NCI-H1694 (cell line): ENCODE data around the gene ZNF428.
"Not testable (repeated sequence)": the region's sequence is repeated elsewhere in the genome, so short reads cannot be mapped to it uniquely, and the experiment has no call there.

ENCODE experiments used
- DNase-seq: peaks from one replicate; lab custom pipeline; 2025; lab: John Stamatoyannopoulos, UW

The ZNF428 gene

GRCh38 chr19:43639519-43640423 is 20.3 kb upstream of the ZNF428 start, which contains the start of gene CADM4:
Gene CADM4, minus strand, starts transcription at chr19:43639850. Its CDS starts 60 bp downstream, at chr19:43639790.
- DNase-seq, result no peak

DNA sequence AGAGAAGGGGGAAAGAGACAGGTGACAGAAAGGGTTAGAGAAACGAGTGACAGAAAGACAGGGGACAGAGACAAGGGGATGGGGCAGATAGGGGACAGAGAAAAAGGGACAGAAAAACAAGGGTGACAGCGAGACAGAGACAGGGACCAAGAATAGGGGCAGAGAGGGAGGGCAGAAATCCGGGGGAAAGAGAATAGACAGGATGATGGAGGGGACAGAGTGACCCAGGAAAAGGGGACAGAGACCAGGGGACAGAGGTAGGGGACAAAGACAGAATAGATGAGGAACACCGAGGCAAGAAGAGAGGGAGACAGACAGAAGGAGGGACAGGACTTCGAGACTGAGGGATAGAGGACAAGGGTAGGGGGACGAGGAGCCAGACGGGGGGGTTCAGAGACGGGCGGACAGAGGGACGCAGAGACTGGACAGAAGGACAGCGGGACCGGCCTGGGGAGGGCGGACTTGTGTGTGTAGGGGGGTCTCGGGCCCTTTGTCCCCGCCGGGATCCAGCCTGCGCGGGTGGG is 19.6 kb upstream of the ZNF428 start:
- no peak for DNase-seq

DNA sequence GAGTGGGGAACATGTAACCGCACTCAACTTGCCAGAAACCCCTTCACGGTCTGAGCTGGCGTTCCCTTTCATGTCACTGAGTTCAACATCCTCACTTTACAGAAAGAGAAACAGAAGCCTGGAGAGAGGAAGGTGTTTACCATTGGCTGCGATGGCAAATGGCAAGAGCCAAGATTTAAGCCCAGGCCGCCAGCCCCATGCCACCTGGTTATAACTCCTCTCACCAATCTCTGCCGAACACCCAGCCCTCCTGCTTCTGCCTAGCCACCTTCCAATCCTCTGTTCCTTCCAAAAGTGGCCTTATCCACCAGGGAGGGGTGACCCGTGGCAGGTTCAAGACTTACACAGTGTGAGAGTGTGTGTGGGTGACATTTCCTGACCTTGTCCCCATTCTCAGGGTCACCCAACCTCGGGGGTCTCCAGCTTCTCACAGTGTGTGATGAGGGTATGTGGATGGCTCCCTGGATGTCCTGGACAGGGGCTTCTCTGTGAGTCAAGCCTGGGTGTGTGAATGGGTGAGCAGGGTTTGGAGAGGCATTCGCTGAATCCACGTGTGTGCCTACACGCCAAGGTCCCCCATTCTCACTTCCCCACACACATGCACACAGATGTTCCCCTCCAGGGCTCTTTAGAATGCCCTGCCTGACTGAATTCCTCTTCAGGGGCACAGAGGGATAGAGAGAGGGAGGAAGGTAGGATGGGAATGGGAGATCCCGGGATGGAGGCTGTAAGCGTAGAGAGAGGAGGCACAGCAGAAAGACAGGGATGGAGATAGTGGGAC is 19.0 kb upstream of the ZNF428 start:
- DNase-seq, result no peak

- no peak for DNase-seq
These were observed 16.8 kb upstream of the ZNF428 start for GRCh38 chr19:43636121-43636683.

DNA sequence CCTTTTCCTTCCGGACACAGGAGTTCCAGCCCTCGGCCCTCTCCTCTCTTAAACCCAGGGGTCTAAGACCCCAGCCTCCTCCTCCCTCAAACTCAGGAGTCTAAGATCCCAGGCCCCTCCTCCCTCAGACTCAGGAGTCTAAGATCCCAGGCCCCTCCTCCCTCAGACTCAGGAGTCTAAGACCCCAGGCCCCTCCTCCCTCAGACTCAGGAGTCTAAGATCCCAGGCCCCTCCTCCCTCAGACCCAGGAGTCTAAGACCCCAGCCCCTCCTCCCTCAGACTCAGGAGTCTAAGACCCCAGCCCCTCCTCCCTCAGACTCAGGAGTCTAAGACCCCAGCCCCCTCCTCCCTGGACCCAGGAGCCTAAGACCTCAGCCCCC is 16.1 kb upstream of the ZNF428 start:
- not testable (repeated sequence) for DNase-seq

DNA sequence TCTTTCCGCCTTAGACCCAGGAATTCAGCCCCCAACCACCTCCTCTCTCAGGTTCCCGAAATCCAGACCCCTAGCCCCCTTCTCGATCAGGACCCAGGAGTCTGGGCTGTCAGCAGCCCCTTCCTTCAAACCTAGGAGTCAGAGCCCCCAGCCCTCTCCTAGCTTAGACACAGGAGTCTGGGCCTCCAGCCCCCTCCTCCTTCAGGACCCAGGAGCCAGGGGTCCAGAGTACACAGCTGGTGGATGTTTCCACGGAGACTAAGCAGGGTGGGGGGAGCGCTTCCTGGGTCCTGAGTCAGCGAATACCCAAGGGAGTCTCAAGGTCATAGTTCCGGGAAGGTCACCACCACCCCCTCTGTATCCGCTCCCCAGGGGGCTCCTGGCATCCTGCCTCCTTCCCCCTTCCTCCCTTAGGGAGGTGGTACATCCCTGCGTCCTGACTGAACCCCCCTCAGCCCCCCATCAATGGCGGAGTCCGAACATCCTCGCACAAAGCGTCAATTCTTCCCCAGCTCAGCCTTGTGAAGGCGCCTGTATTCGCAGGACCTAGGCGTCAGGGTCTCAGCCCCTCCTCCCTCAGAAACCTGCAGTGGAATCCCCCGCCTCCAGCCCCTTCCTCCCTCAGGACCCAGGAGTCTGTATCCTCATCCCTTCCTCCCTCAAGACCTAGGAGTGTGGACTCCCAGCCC is 15.6 kb upstream of the ZNF428 start:
- no peak for DNase-seq

DNA sequence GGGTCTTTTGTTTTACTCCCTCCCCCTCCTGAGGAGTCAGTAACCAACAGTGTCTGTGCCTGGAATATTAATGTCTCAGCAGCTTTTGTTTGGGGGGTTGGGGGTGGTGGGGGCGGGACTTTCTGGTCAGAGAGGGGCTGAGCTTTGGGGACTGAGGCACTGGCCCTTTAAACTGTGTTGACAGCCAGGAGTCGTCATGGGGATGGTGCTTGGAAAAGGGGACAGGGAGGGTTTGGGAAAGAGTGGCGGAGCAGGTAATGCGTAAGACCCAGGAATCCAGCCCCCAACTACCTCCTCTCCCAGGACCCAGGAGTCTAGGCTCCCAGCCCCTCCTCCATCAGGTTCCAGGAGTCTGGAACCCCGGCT is 15.1 kb upstream of the ZNF428 start:
- no peak for DNase-seq

- no peak for DNase-seq
These were observed 14.6 kb upstream of the ZNF428 start for GRCh38 chr19:43634068-43634467.

DNA sequence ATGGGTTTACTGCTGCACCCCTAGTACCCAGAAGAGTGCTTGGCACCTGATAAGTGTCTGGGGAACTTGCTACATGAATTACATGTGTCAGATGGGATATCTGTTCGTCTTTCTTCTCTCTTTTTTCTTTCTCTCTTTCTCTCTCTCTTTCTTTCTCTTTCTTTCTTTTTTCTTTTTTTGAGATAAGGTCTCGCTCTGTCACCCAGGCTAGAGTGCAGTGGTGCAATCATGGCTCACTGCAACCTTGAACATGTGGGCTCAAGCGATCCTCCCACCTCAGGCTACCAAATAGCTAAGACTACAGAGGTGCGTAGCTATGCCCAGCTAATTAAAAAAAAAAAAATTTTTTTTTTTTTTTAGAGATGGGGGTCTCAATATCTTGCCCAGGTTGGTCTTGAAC is 14.1 kb upstream of the ZNF428 start:
- no peak for DNase-seq

GRCh38 chr19:43631491-43631890 is 12.1 kb upstream of the ZNF428 start:
- DNase-seq, result no peak

- DNase-seq, result no peak
These were observed 9.4 kb upstream of the ZNF428 start for GRCh38 chr19:43628646-43629326.

DNA sequence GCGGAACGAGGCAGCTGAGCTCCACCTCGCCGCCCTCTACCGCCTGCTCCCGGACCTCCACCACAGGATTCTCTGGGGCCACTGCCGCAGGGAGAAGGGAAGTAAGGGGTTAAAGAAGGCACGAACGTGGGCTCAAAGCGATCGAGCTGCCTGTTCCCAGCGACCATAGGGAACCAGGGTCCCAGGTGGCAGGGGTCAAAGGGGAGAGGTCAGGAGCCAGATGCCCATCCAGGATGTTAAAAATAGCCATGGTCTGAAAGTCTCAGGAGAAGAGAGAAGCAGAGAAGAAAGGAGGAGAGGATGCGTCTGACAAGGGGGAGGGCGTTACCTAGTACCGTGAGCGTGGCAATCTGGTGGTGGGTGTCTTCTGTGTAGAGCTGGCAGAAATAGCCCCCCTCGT is 7.4 kb upstream of the ZNF428 start:
- DNase-seq, result no peak

DNA sequence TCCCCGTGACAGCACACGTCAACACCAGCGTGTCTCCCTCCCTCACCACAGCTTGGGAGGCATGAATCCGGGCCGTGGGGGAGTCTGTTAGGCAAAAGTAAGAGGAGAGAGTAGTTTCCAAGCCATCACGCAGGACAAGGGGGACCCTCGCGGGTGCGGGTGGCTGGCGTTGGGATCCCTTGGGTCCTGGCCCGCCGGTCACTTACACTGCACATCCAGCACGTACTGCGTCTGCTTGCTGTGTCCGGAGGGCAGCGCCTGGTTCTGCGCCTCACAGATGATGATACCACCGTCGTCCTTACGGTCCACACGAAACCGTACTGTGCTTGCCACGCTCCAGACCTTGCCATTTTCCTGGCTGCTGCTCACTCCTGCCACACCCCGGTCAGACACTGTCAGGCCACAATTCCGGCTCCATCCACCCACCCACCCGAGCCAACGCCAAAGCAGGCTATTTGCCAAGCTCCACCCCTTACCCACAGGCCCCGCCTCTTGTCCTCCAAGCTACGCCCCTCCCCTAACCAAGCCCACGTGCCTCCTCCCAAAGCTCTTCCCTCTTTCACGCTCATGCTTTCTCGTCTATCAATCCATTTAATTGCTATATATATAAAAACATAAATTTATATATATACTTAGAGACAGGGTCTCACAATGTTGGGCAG is 6.6 kb upstream of the ZNF428 start:
- DNase-seq, result no peak

- DNase-seq, result no peak
These were observed 5.5 kb upstream of the ZNF428 start for GRCh38 chr19:43624933-43625332.

GRCh38 chr19:43623889-43624670 is 4.7 kb upstream of the ZNF428 start:
- DNase-seq, result no peak

DNA sequence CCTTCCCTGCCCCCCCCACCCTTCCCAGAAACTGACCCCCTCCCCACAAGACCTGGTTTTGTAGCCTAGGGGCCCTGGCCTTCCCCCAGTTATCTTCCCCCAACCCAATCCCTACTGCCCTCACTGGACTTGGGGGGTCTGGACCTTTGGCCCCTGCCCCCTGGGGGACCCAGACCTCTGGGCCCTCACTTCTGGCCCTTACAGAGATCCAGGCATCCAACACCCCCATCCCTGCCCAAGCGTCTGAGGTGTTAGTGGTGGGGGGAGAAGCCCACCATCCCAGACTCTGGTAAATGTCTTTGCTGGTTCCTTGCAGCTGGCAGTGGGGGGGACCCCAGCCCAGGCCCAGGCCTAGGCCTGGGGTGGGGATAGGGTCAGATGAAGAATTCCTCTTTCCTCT is 3.5 kb upstream of the ZNF428 start:
- DNase-seq, result no peak

GRCh38 chr19:43622070-43622469 is 2.6 kb upstream of the ZNF428 start:
- no peak for DNase-seq

DNA sequence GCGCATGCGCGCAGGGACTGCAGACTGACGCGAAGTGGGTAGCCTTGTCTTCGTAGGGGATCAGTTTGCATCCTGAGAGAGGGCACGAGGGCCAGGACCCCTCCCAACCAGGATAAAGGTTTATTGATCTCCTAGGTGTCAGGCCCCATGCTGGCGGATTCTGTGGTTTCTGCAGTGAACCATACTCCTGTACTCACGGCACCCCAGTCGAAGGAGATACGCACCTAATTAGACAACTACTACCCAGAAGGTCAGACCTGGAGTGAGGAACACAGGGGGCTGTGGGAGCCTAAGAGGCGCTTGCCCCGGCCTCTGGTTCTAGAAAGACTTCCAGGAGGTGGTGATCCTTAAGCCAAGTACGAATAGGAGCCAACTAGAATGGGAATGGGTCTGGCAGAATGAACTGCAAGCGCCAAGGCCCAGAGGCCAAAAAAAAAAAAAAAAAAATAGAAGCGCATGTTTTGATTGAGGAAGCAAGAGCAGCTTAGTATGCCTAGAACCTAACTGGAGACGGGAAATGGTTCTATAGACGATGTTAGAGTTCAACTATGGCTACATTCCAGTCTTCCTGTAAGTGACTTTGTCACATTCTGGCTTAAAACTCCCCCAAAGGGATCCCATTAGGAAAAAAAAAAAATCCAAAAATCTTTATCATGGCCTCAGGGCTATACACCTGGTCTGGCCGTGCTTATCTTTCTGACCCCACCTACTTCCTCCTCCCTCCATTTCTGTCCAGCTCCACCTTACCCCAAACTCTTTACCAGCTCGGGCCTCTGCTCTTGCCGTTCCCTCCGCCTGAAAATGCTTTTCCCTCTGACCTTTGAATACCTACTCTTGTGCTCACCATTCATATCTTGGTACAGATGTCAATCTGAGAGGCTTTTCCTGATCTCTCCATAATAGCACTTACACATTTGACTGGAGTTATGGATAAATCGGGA is 902 bp upstream of the ZNF428 start:
- no peak for DNase-seq

DNA sequence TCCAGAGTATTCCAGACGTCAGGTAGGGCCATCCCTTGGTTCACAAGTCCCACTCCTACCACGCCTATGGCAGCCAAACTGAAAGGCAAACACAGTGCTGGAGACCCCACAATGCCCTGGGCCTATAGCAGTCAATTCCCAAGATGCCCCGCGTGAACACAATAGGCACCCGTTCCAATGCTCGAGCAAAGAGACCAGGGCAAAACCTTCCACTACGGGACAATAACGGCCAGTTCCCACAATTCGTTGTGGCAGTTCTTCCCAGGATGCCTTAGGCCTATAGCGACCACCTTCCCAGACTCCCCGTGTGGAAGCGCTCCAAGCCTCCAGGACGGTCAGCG is 538 bp downstream of the ZNF428 start:
- peak; percentile 78 for DNase-seq
